Activated T-cell treated with anti-CD3 and anti-CD28 coated beads for 48 hours (primary cell): Measurements from ENCODE around the gene USP2.

Experiments used
- DNase-seq: peaks from one replicate; pipeline ENCODE4 v3.0.0-alpha.2; 2020; ENCODE audit warnings: low read depth

USP2 gene

DNA sequence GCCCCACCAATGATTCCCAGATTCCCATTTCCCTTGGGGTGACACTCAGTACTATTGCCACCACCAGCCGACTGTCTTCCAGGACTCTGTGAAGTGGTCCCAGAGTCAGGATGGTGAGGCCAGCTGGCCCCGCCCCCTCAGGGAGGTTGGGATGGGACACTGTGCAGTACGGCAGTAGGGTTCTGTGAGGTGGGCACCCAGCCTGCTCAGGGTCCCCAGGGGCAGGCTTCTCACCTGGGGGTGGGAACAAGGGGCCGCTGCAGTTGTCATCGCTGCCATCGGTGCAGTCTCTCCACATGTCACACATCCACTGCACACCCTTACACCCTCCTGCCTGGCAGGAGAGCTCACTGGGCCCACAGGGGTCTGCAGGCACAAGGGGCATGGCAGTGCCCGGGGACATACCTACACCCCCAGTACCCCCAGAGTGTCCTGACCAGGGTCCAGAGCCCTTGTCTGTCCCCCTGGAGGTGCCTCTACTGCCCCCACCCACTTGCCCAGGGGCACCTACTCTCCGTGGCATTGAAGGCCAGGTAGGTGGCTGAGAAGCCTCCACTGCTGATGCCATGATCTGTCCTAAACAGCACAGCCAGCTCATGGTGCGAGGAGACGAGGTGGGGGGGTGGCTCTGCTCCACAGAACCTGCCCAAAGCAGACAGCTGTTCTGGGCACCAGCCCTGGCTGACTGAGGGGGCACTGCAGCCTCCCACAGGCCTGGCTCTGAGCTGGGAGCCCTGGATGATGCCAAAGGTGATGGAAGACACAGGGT is 38.9 kb downstream of the USP2 start:
- DNase-seq = no peak

GRCh38 chr11:119342023-119342300 is 39.5 kb downstream of the USP2 start:
- DNase-seq = no peak

DNA sequence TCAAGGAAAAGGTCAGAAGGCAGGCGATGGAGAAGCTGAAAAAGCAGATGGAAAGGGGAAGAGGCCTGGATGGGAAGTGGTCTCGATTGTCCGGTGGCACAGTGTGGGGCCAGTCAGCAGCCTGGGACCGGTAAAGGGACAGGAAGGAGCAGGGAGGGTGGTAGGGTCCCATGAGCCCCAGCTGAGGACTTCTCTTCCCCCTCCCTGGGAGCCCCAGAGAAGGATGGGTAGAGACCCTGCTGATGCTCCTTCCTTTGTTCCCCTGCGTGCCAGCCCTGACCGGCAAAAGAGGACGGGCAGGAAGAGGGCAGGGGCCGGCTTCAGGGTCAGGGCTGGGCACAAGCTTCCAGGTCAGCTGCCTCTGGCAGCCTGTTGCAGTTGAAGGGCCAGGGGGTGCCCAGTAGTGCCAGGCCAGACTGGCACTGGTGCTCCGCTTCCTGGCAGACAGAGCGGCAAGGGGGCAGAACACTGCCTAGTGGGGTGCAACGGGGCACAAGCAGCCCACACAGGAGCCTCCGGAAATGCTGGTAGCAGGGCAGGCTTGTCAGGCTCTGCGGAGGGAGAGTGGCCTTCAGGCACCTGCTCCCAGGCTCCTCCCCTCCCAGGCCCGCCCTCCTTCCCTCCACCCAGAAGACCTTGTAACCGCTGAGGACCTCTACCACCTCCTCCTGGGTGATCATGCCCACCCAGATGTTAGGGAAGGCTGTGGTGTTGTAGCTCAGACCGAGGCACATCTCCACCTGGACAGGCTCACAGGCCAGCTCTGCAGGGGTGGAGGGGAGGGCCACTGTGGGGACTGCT is 40.1 kb downstream of the USP2 start:
- DNase-seq = no peak

DNA sequence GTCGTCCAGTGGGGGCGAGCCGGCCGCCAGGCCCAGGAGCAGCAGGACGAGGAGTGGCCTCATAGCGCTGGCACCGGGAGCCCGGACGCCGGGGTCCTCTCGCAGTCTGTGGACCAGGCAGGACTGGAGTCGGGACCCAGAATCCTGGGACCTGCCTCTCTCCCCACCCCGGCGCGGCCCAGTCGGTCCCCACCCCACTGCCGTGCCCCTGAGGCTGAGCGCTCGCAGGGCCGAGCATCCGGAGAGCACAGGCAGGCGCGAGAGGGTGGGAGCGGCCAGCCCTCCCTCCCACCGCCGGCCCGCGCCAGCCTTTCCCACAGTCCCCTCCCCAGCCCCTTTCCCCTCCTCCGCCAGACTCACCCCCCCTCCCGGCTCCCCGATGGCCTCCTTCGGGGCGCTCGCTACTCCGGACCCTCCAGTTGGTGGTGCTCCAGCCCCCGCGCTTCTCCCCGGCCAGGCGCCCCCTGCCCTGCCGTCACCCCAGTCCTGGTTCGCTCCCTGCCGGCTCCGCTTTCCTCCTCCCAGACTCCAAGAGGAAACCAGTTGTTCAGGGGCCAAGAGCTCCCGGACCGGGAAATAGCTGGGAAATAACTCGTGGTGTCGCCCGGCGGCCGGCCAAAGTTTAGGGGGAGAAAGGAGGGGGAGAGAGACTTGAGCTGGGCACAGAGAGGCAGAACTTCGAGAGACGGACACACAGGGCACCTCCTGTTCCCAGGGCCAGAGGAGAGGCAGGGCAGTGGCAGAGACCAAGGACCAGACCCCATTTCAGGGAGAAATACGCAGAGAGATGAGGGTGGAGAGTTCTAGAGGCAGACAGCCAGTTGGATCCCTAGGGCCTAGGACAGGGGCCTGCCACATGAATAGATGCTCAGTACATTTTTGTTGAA is 40.9 kb downstream of the USP2 start, which contains the start of gene C1QTNF5:
Gene C1QTNF5, minus strand, starts transcription at position 549 of the 887 bp plus-strand sequence. Its CDS starts 486 bp downstream, at position 63.
- no peak for DNase-seq

DNA sequence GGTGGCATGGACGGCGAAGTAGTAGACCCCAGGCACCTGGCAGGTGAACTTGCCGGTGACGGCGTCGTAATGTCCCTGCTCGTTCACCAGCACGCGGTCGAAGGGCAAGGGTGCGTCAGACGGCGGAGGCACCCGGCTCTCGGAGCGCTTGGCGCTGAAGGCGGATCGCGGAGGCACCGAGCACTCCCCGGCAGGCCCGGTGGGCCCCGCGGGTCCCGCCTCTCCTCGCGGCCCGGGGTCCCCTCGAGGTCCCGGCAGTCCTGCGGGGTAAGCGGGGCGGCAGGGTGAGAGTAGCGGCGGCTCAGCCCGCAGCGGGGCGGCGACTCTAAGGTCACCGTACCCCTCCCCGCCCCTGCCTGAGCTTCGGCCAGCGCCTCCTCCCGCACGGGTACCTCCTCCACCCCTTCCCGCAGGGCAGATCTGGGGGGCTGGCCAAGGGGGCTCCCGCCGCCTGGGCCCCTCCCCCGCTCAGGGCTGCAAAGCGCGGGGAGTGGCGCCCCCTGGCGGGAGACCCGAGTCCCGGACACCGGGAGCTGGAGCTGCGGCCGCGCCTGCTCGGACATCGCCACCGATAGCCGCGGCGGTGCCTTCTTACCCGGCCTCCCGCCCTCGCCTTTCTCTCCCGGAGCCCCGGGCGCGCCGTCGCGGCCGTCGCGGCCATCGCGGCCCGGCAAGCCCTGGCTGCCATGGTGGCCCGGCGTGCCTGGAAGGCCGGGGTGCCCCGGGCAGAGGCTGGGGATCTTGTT is 41.7 kb downstream of the USP2 start:
- no peak for DNase-seq

GRCh38 chr11:119338965-119339588 is 42.4 kb downstream of the USP2 start:
- DNase-seq = no peak

DNA sequence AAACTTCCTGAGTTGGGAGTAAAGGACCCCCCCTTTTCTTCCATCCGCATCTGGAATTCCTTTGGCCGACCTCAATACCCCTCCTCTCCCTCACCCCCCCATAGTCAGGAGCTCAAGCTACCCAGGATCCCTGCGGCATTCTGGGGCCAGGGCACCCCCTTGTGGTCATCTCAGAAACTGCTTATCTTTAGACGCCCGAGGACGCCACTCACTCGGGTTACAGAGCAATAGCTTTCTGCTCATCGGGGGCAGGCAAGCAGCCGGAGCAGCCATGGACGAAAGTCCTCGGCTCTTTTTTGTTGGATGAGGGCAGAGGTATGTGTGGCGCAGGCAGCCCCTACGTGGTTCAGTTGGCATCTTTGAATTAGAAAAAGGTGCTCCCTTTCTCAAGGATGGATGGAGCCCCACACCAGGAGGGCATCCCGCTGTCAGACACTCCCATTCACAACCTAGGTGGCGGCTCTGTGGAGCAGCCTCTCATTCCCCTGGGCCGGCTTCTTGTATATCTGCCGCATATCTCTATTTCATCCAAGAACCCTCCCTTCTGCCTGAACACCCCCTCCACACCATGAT is 43.1 kb downstream of the USP2 start:
- DNase-seq = peak; percentile 63

DNA sequence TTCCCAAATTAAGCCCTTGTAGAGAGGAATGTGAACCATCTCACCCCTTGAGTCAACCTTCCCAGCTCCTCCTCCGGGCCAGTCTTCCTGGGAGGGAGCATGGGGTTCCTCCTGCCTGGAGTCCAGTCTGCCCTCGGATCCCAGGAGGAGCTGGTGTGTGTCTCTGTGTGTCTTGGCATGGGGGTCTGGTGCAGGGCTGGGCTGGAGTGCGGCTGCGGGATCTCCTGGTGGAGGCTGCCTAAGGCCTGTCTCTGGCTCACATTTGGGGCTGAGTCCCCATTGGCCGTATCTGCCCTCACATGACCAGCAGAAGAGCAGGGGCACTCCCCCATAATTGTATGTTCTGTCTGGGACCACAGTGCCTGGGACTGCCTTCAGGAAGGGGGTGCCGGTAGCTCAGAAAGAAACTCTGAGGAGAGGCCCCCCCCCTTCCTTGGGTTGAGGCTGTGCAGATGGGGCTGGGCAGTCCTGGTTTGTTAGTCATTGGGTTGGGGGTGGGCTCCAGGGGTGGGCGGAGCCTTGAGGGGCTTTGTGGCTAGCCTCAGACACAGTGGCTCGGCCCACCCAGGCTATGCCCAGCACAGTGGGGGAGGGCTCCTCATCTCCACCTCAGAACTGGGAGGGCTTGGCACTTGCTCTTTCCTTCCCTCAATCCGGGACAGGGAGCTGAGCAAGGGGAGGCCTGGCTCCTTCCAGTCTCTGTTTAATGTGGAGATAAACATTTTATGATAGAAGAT is 43.7 kb downstream of the USP2 start:
- no peak for DNase-seq

DNA sequence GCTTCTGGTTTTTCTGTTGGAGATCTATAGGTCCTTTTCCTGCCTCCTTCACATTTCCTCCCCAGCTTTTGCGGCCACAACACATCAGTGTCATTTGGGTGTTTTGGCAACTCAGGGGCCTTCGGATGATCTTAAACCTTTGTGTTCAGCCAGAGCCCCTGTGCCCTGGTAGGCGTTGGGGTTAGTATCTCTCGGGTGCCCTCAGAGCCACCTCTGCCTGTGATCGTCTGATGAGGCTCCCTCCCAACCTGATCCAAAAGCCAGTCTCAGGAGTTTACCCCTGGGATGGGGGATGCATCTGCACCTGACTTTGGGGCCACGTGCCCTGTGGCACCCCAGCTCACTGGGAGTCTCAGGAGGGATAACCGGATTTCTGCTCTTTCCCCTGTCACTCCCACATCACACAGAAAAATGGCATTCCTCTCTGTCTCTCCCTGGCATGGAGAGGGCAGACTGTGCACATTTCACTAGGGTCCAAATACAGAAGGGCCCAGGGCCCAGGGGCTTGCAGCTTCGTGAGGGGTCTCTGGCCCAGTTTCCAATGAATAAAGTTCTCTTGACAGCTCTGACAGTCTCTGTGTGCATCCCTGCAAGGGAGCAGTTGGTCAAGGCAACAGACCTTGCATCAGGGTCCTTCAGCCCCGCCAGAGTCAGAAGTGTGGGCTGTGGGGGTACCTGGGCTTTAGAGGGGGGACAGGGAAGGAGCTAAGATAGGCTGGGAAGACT is 44.6 kb downstream of the USP2 start:
- DNase-seq = no peak

- DNase-seq = no peak
Measured at GRCh38 chr11:119335655-119336543, 45.6 kb downstream of the USP2 start.

GRCh38 chr11:119335091-119335654 is 46.3 kb downstream of the USP2 start:
- no peak for DNase-seq

DNA sequence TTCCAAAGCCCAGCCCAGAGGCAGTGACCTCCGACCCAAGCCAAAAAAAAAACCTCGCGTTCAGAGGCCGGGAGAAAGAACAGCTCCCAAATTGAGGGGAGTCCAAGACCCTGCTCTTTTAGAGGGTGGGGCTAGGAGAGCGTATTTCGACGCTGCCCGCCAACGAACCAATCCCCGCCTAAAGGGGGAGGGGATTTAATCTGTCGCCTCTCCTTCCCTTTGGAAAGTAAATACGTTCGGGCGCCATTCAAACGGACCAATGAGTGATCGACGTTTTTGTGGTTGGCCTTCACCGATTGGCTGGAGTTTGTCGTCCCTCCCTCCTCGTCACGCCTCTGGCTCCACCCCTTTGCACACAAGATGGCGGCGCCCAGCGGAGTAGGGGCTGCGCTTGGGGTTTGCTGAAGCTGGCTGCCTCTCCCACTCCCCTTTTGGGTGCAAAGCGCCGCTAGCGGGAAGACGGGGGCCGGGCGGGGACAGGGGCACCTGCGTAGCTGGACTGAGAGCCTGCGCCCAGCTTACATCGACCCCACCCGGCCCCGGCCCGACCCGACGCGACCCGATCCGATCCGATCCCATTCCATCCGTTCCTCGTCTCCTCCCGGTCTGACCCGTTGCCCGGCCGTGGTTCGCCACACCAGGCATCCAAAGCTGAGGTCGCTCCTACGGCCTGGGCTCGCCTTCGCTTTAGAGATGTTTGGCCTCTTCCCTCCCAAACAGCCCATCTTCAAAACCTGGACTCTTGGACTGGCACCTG is 47.1 kb downstream of the USP2 start, which contains the start of gene RNF26:
Gene RNF26, plus strand, starts transcription at position 354 of the 757 bp plus-strand sequence. CDS start 596 bp downstream, outside the sequence.
- peak; percentile 87 for DNase-seq

DNA sequence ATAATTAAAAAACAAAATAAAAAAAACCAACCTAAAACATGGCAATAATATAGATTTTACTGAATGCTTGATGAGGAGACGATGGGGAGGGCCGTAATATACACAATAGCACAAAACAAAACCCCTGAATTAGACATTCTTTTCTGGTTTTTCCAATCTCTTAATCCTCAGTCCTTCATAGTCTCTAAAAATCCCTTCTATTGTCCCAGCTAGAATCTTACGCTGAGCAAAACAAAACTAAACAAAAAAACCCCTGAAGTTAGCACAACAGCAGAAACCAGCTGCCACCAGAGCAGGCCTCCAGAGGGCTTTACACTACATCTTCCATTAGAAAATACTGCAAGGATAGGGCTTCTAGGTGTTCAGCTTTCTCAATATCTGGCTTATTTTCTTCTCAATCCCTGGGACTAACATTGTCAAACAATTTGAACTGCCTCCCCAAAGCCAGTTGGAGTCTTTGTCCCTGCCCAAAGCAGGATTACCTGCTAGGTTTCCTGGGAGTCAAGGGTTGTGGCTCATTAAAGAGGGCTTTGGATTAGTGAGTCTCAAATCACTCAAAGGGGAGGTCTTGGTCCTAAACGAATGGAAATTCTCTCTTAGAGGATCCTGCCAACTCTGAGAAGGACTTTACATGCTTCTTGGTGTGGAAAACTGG is 49.3 kb downstream of the USP2 start:
- no peak for DNase-seq

DNA sequence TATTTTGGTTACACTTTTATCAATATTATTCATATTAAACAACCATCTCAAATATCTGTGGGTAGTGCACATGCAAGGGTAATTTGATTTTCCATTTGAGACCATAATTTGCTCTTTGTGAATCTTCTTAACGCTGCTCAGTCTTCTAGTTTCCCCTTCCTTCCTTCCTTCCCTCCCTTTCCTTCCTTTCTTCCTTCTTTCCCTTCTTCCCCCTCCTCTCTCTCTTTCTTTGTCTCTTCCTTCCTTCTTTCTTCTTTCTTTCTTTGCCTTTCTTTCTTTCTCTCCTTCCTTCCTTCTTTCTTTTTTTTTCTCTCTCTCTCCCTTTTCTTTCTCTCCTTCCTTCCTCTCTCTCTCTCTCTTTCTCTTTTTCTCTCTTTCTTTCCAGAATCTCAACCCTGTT is 51.3 kb downstream of the USP2 start:
- DNase-seq = no peak

DNA sequence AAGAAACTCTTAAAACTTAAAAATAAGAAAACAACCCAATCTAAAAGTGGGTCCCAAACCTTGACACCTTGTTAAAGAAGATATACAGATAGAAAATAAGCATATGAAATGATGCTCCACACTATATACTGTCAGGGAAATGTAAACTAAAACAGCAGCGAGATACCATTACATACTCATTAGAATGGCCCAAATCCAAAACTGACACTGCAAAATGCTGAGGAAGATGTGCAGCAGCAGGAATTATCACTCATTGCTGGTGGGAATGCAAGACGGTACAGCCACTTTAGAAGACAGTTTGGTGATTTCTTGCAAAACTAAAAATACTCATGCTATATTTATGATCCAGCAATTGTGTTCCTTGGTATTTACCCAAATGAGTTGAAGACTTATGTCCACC is 52.2 kb downstream of the USP2 start:
- no peak for DNase-seq

- no peak for DNase-seq
Measured at GRCh38 chr11:119324189-119324588, 57.3 kb downstream of the USP2 start.

GRCh38 chr11:119323532-119324033 is 57.9 kb downstream of the USP2 start:
- peak; percentile 69 for DNase-seq
